Colon (tissue), 2 donors: Measurements from ENCODE around the gene RNF38.
"Not testable (repeated sequence)": the region's sequence is repeated elsewhere in the genome, so short reads cannot be mapped to it uniquely, and the experiment has no call there.

Source experiments
- FAIRE-seq: peaks from 2 replicates; lab custom pipeline; 2012; peaks lifted over from hg19 to GRCh38; lab: Jason Lieb, UNC
- donor health status: control.
- donor health status: control.

Gene RNF38

GRCh38 chr9:36328798-36329411, 71.2 kb downstream of the RNF38 start:
- no peak for FAIRE-seq

- FAIRE-seq = no peak
Observed at GRCh38 chr9:36325081-36325828, 74.8 kb downstream of the RNF38 start.

GRCh38 chr9:36323926-36324325, 76.1 kb downstream of the RNF38 start:
- no peak for FAIRE-seq

- FAIRE-seq = no peak
Observed at GRCh38 chr9:36322462-36322861, 77.6 kb downstream of the RNF38 start.

GRCh38 chr9:36321903-36322302, 78.2 kb downstream of the RNF38 start:
- FAIRE-seq = not testable (repeated sequence)

GRCh38 chr9:36320466-36320865, 79.6 kb downstream of the RNF38 start:
- no peak for FAIRE-seq

- FAIRE-seq = no peak
Observed at GRCh38 chr9:36319806-36320205, 80.3 kb downstream of the RNF38 start.

- no peak for FAIRE-seq
Observed at GRCh38 chr9:36319183-36319582, 80.9 kb downstream of the RNF38 start.

GRCh38 chr9:36318212-36318802, 81.8 kb downstream of the RNF38 start:
- FAIRE-seq = no peak

GRCh38 chr9:36317766-36318165, 82.3 kb downstream of the RNF38 start:
- FAIRE-seq = no peak

GRCh38 chr9:36316611-36317317, 83.3 kb downstream of the RNF38 start:
- FAIRE-seq = no peak

GRCh38 chr9:36316049-36316448, 84.0 kb downstream of the RNF38 start:
- no peak for FAIRE-seq

- FAIRE-seq = no peak
Observed at GRCh38 chr9:36315283-36315682, 84.8 kb downstream of the RNF38 start.

- no peak for FAIRE-seq
Observed at GRCh38 chr9:36314740-36315139, 85.3 kb downstream of the RNF38 start.

GRCh38 chr9:36306471-36307306, 93.4 kb downstream of the RNF38 start:
- FAIRE-seq = no peak

GRCh38 chr9:36304366-36304765, 95.7 kb downstream of the RNF38 start:
- not testable (repeated sequence) for FAIRE-seq

- no peak for FAIRE-seq
Observed at GRCh38 chr9:36301227-36301626, 98.8 kb downstream of the RNF38 start.

GRCh38 chr9:36298566-36298965, 101.5 kb downstream of the RNF38 start:
- FAIRE-seq = no peak

- no peak for FAIRE-seq
Observed at GRCh38 chr9:36297798-36298197, 102.3 kb downstream of the RNF38 start.

- FAIRE-seq = not testable (repeated sequence)
Observed at GRCh38 chr9:36294996-36295395, 105.1 kb downstream of the RNF38 start.

GRCh38 chr9:36293918-36294317, 106.2 kb downstream of the RNF38 start:
- no peak for FAIRE-seq

- no peak for FAIRE-seq
Observed at GRCh38 chr9:36293171-36293570, 106.9 kb downstream of the RNF38 start.
